AG04449 (cell line): ENCODE data around the gene EPHA5.

Source experiments
- CTCF ChIA-PET: fragments of 350-600 bp; formaldehyde crosslinking; extraction: SDS; loops from one replicate; lab custom pipeline; 2021; ENCODE audit warnings: antibody characterized with exemption; lab: Yijun Ruan, JAX
- POLR2A ChIA-PET: fragments of 400-600, 350-600 bp; formaldehyde crosslinking; extraction: SDS; loops from one replicate; lab custom pipeline; 2020; ENCODE audit warnings: antibody characterized with exemption, inconsistent platforms; lab: Yijun Ruan, JAX
- DNase-seq: peaks from one replicate; pipeline ENCODE4 v3.0.0-alpha.2; 2010; ENCODE audit warnings: low read depth, low spot score
- H3K4me3 ChIP-seq: 2 replicates; pipeline ENCODE4 v1.5.1; 2011; ENCODE audit warnings: low read depth, mild to moderate bottlenecking, control low read depth, low read length
- TF ChIP-seq, protein P1 (sequence below): IDR thresholded peaks from one replicate; pipeline ENCODE4 v1.5.1; 2011; ENCODE audit warnings: mild to moderate bottlenecking, moderate library complexity, low read length, control low read depth, inconsistent platforms; ENCODE audit not compliant: insufficient read depth; ENCODE audit errors: missing control alignments

The EPHA5 gene

DNA sequence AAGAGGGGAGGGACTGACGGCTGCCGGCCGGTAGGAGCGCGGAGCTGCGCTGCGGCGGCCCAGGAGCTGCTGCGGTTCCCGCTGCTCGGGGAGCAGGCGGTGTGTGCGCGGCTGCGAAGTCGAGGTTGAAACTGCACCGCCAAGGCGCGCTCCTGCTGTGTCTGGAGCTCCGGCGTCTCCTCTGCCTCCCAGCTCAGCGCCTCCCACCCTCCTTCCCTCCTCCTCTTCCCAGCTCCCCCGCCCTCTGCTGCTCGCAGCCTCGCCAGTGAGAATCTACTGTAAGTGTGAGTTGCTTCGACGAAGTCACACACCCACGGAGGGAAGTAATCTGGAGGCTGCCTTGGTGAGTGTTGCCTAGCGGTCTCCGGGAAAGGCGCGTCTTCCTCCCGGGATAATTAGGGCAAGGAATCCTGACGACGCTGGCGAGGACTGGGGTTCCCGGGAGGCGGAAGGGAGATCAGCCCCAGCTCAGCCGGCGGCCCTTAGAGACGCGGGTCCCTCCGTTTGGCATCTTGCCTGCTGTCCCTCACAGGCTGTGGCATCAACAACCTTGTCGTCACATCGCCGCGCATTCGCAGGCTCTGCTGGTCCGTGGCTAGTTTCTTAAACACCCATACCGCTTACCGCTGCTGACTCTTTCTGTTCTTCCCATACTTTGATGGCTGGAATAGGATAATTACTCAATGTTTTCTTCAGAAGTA is at the start of gene EPHA5:
Gene EPHA5, minus strand, starts transcription at position 159 of the 701 bp plus-strand sequence. CDS start 747 bp downstream, outside the sequence.
- DNase-seq = peak; percentile 21
- ChIA-PET CTCF (no interaction called here), POLR2A (no interaction called here)
- H3K4me3 ChIP-seq = peak within 1 kb of the TSS; percentile 52
- TF ChIP-seq, protein P1, sequence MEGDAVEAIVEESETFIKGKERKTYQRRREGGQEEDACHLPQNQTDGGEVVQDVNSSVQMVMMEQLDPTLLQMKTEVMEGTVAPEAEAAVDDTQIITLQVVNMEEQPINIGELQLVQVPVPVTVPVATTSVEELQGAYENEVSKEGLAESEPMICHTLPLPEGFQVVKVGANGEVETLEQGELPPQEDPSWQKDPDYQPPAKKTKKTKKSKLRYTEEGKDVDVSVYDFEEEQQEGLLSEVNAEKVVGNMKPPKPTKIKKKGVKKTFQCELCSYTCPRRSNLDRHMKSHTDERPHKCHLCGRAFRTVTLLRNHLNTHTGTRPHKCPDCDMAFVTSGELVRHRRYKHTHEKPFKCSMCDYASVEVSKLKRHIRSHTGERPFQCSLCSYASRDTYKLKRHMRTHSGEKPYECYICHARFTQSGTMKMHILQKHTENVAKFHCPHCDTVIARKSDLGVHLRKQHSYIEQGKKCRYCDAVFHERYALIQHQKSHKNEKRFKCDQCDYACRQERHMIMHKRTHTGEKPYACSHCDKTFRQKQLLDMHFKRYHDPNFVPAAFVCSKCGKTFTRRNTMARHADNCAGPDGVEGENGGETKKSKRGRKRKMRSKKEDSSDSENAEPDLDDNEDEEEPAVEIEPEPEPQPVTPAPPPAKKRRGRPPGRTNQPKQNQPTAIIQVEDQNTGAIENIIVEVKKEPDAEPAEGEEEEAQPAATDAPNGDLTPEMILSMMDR = peak; percentile 35

DNA sequence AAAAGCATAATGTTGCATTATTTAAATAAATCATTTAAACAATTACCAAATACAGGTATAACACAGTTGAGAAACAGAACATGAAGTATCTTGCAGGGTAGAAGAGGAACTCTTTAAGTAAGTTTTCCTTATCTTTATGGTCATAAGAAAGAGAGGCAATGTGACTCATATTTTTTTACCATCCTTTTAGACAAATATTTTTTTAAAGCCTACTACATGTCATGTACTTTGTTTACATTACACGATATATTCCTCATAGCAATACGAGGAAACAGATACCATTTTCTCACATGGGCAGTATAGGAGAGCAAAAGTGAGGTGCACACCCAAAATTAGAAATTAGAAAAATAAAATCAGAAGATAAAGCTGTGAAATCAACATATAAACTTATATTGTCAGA is 49.3 kb upstream of the EPHA5 start:
- TF ChIP-seq, protein P1 = no peak
- CTCF ChIA-PET = no interaction called here
- POLR2A ChIA-PET = no interaction called here
- no peak for DNase-seq
- no peak overlapping the region for H3K4me3 ChIP-seq

DNA sequence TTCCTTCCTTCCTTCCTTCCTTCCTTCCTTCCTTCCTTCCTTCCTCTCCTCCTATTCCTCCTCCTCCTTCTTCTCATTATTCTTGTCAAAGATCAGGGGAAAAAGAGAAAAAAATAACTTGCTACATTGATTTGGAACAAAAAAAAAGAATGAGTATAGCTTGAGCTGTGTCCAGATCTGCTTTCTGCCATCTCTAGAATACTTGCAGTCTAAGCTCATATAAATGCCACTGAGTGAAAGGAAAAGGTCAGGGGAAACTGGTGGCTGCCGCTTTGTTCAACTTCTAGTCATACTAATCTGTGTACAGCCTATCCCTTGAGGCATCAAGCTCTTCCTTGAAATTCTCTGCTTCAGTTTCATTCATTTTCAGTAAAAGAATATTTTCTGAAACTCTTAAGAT is 28.3 kb upstream of the EPHA5 start:
- CTCF ChIA-PET = no interaction called here
- POLR2A ChIA-PET = no interaction called here
- no peak overlapping the region for H3K4me3 ChIP-seq
- TF ChIP-seq, protein P1 = no peak
- no peak for DNase-seq

DNA sequence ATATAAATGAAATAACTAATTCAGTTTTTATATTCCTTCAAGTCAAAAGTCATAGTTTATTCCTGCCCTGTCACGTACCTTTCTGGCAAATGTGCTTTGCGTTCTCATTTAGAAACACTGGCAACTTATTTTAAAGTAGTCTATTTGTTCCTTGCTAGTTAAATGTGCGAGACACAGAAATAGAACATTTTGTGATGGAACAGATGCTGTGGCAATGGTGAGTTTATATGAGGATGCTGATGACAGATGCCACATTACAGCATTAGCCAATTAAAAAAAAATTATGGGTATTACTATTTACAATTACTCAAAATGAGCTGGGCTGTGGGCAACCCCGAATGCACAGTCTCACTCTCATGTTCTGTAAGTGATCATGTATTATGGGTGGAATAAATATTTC is 26.1 kb upstream of the EPHA5 start:
- TF ChIP-seq, protein P1 = no peak
- POLR2A ChIA-PET = no interaction called here
- no peak for DNase-seq
- CTCF ChIA-PET = no interaction called here
- no peak overlapping the region for H3K4me3 ChIP-seq

DNA sequence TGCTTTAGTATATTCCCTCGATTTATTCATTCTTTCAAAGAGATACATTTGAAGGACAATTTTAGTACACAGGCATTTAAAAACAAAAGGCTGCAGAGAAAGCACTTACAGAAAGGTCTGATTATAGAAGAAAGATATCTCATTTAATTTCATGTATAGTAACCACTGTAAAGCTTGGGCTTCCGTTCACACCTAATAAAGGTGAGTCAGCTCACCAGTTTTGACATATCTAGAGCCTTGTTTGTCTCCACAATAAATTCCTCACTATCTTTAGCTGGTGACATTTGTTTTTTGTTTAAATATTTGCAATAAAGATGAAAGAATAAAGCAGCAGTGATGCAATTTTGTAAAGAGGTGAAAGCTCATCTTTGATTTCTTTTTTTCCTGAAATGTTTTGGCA is 1.1 kb upstream of the EPHA5 start:
- POLR2A ChIA-PET = no interaction called here
- no peak overlapping the region for H3K4me3 ChIP-seq
- TF ChIP-seq, protein P1 = no peak
- no peak for DNase-seq
- CTCF ChIA-PET = no interaction called here

DNA sequence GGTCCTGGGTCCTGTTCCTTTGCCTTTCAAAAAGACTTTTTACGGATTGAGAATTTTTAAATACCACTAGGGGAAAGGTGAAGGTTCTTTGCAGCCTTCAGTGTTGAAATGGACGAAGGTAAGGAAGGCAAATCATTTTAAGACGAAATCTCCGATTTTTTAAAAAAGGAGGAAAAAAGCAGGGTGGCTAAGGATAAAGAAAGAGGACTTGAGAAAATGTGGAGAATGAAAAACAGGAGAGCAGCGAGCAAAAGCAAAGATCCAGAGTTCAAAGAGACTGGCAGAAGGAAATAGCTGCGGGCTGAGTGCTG is 314 bp downstream of the EPHA5 start:
- POLR2A ChIA-PET = no interaction called here
- peak overlapping the region; percentile 52 for H3K4me3 ChIP-seq
- no peak for DNase-seq
- TF ChIP-seq, protein P1 = no peak
- CTCF ChIA-PET = no interaction called here
